HepG2 (cell line): Measurements from ENCODE around the gene KANTR. TPM values are rescaled to one million over a fixed set of nuclear protein-coding genes. Genes with fewer than 3 reads are reported as not detected.
A peak's percentile ranks its signal among the peaks of the same experiment; 100 is the strongest.

ENCODE experiments used
- ARID2 ChIP-seq: sonication (generic); formaldehyde crosslinking; IDR thresholded peaks from 2 replicates; pipeline ENCODE4 v1.8.1; 2022; ENCODE audit warnings: mild to moderate bottlenecking, missing genetic modification reagents, borderline replicate concordance
- ARNTL ChIP-seq: sonication (generic); formaldehyde crosslinking; IDR thresholded peaks from 2 replicates; pipeline ENCODE4 v1.4.0; 2020; ENCODE audit warnings: mild to moderate bottlenecking, missing genetic modification reagents
- DMAP1 ChIP-seq: IDR thresholded peaks from 2 replicates; pipeline ENCODE4 v1.6.1; 2016
- EHMT2 ChIP-seq: fragments of 200-600 bp; sonication (generic); IDR thresholded peaks from 2 replicates; pipeline ENCODE4 v1.7.0; 2017; ENCODE audit warnings: antibody characterized with exemption, low read depth, low read length, borderline replicate concordance
- GABPA ChIP-seq, 2 experiments: IDR thresholded peaks; 2 replicates each; pipeline ENCODE4 v1.6.1; 2011 to 2016; ENCODE audit warnings: low read depth in 2 of 2, low read length in 1 of 2, missing biosample characterization in 1 of 2, missing genetic modification characterization in 1 of 2
- GABPB1 ChIP-seq: IDR thresholded peaks from 2 replicates; pipeline ENCODE4 v1.6.1; 2016; ENCODE audit warnings: mild to moderate bottlenecking, missing genetic modification reagents, moderate library complexity, missing compliant biosample characterization
- KDM2A ChIP-seq: sonication (generic); formaldehyde crosslinking; IDR thresholded peaks from 2 replicates; pipeline ENCODE4 v1.4.0; 2020; ENCODE audit warnings: low read depth, missing genetic modification reagents, borderline replicate concordance
- MXI1 ChIP-seq: IDR thresholded peaks from 3 replicates; pipeline ENCODE4 v1.6.1; 2012; ENCODE audit warnings: low read depth, low read length, inconsistent platforms, borderline replicate concordance
- NR2C2 ChIP-seq: sonication (generic); formaldehyde crosslinking; IDR thresholded peaks from 2 replicates; pipeline ENCODE4 v1.4.0; 2020; ENCODE audit warnings: missing genetic modification reagents, mild to moderate bottlenecking, moderate library complexity, borderline replicate concordance
- RFX3 ChIP-seq: IDR thresholded peaks from 2 replicates; pipeline ENCODE4 v1.6.1; 2016; ENCODE audit warnings: missing biosample characterization, missing genetic modification reagents
- RNF2 ChIP-seq: fragments of 450-650 bp; conservative IDR thresholded peaks from 2 replicates; pipeline ENCODE4 v1.6.1; 2016; ENCODE audit warnings: low read depth
- TAF1 ChIP-seq: sonication (generic); formaldehyde crosslinking; IDR thresholded peaks from 2 replicates; pipeline ENCODE4 v1.4.0; 2020; ENCODE audit warnings: missing genetic modification reagents
- ZFX ChIP-seq: sonication (generic); formaldehyde crosslinking; IDR thresholded peaks from 2 replicates; pipeline ENCODE4 v1.4.0; 2020; ENCODE audit warnings: mild to moderate bottlenecking, low read depth, missing genetic modification reagents, moderate library complexity
- ZNF24 ChIP-seq: fragments of 450-650 bp; IDR thresholded peaks from 2 replicates; pipeline ENCODE4 v1.6.1; 2017; ENCODE audit warnings: antibody characterized with exemption, mild to moderate bottlenecking
- ZNF776 ChIP-seq: sonication (generic); formaldehyde crosslinking; IDR thresholded peaks from 2 replicates; pipeline ENCODE4 v1.4.0; 2020; ENCODE audit warnings: mild to moderate bottlenecking, missing genetic modification reagents
- ZNF777 ChIP-seq: sonication (generic); formaldehyde crosslinking; IDR thresholded peaks from 2 replicates; pipeline ENCODE4 v1.4.0; 2020; ENCODE audit warnings: missing genetic modification reagents
- polyA plus RNA-seq, 8 experiments: library from polyadenylated mRNA; depleted of rRNA in 3 of 8; stranded (reverse) in 7 of 8; unstranded in 1 of 8; fragments of >200 nt; fragmentation: Illumina TruSeq in 4 of 8; extraction: Trizol in 4 of 8; gene quantifications; 2 replicates each; pipeline versions ENCODE4 v1.2.1 to v1.2.3, GENCODE V29; 2011 to 2016; ENCODE audit warnings: low read depth in 4 of 8, missing spikeins in 1 of 8, mixed read lengths in 1 of 8; ENCODE audit not compliant: insufficient read depth in 1 of 8
- total RNA-seq, 5 experiments: library from RNA; depleted of rRNA; stranded (reverse); fragments of >200 nt; fragmentation: Illumina TruSeq; extraction: Trizol; gene quantifications; 2 replicates each; pipeline ENCODE4 v1.2.3, GENCODE V29; 2016; ENCODE audit warnings: low read depth in 1 of 5
- TF ChIP-seq, protein P1 (sequence below): sonication (generic); formaldehyde crosslinking; IDR thresholded peaks from 2 replicates; pipeline ENCODE4; 2020; ENCODE audit warnings: missing genetic modification reagents, mild to moderate bottlenecking, borderline replicate concordance
- TF ChIP-seq, protein P2 (sequence below): IDR thresholded peaks from 2 replicates; pipeline ENCODE4 v1.6.1; 2016; ENCODE audit warnings: mild to moderate bottlenecking
- TF ChIP-seq, protein P3 (sequence below): sonication (generic); formaldehyde crosslinking; IDR thresholded peaks from 2 replicates; pipeline ENCODE4 v1.9.0; 2022; ENCODE audit warnings: low read depth, missing genetic modification reagents
- TF ChIP-seq, protein P4 (sequence below), 2 experiments: sonication (generic) in 1 of 2; formaldehyde crosslinking in 1 of 2; IDR thresholded peaks; 2 replicates each; pipeline versions ENCODE4 v1.5.1 to v1.6.1; 2011 to 2020; ENCODE audit warnings: borderline replicate concordance in 1 of 2, low read depth in 1 of 2, low read length in 1 of 2, mild to moderate bottlenecking in 1 of 2, missing genetic modification reagents in 1 of 2, moderate library complexity in 1 of 2

Gene KANTR
- total and polyA plus RNA-seq, 2 of the 13 experiments (the other 11 are each of a cell fraction or from before 2014, with no cell fraction given), result 4.4 to 9.0 TPM

- TF ChIP-seq RFX3 (CRISPR knock-in tag) (no peak), ZNF777 (CRISPR knock-in tag) (peak; percentile 92), EHMT2 (no peak), ARID2 (peak; percentile 66; the same call in 1 of the 2 replicates), ZFX (CRISPR knock-in tag) (peak; percentile 91), KDM2A (CRISPR knock-in tag) (peak; percentile 55; the same call in 1 of the 2 replicates), GABPB1 (CRISPR knock-in tag) (peak; percentile 28; the same call in 1 of the 2 replicates), GABPA (IDR thresholded peaks at IDR 0.05; ENCODE audit: low read depth, low read length) (no peak), GABPA (CRISPR knock-in tag; IDR thresholded peaks at IDR 0.05; ENCODE audit: low read depth) (peak; percentile 39; the same call in 1 of the 2 replicates), ARNTL (CRISPR knock-in tag) (peak; percentile 46; the same call in 1 of the 2 replicates), TAF1 (CRISPR knock-in tag) (peak; percentile 43; the same call in 1 of the 2 replicates), NR2C2 (peak; percentile 29; the same call in 1 of the 2 replicates), MXI1 (peak; percentile 71; the same call in 1 of the 3 replicates), ZNF24 (no peak), RNF2 (0 out of 2 replicates have a peak, but pooled peaks have one; percentile 22), ZNF776 (CRISPR knock-in tag) (no peak), DMAP1 (peak; percentile 35; the same call in 1 of the 2 replicates)
- TF ChIP-seq, protein P1, sequence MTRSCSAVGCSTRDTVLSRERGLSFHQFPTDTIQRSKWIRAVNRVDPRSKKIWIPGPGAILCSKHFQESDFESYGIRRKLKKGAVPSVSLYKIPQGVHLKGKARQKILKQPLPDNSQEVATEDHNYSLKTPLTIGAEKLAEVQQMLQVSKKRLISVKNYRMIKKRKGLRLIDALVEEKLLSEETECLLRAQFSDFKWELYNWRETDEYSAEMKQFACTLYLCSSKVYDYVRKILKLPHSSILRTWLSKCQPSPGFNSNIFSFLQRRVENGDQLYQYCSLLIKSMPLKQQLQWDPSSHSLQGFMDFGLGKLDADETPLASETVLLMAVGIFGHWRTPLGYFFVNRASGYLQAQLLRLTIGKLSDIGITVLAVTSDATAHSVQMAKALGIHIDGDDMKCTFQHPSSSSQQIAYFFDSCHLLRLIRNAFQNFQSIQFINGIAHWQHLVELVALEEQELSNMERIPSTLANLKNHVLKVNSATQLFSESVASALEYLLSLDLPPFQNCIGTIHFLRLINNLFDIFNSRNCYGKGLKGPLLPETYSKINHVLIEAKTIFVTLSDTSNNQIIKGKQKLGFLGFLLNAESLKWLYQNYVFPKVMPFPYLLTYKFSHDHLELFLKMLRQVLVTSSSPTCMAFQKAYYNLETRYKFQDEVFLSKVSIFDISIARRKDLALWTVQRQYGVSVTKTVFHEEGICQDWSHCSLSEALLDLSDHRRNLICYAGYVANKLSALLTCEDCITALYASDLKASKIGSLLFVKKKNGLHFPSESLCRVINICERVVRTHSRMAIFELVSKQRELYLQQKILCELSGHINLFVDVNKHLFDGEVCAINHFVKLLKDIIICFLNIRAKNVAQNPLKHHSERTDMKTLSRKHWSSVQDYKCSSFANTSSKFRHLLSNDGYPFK, result peak; percentile 76; the same call in 1 of the 2 replicates
- TF ChIP-seq, protein P2, sequence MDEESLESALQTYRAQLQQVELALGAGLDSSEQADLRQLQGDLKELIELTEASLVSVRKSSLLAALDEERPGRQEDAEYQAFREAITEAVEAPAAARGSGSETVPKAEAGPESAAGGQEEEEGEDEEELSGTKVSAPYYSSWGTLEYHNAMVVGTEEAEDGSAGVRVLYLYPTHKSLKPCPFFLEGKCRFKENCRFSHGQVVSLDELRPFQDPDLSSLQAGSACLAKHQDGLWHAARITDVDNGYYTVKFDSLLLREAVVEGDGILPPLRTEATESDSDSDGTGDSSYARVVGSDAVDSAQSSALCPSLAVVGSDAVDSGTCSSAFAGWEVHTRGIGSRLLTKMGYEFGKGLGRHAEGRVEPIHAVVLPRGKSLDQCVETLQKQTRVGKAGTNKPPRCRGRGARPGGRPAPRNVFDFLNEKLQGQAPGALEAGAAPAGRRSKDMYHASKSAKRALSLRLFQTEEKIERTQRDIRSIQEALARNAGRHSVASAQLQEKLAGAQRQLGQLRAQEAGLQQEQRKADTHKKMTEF (CRISPR knock-in tag), result peak; percentile 23; the same call in 1 of the 2 replicates
- TF ChIP-seq, protein P3, sequence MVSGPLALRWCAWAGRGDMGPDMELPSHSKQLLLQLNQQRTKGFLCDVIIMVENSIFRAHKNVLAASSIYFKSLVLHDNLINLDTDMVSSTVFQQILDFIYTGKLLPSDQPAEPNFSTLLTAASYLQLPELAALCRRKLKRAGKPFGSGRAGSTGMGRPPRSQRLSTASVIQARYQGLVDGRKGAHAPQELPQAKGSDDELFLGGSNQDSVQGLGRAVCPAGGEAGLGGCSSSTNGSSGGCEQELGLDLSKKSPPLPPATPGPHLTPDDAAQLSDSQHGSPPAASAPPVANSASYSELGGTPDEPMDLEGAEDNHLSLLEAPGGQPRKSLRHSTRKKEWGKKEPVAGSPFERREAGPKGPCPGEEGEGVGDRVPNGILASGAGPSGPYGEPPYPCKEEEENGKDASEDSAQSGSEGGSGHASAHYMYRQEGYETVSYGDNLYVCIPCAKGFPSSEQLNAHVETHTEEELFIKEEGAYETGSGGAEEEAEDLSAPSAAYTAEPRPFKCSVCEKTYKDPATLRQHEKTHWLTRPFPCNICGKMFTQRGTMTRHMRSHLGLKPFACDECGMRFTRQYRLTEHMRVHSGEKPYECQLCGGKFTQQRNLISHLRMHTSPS (CRISPR knock-in tag), result no peak
- TF ChIP-seq, protein P4, sequence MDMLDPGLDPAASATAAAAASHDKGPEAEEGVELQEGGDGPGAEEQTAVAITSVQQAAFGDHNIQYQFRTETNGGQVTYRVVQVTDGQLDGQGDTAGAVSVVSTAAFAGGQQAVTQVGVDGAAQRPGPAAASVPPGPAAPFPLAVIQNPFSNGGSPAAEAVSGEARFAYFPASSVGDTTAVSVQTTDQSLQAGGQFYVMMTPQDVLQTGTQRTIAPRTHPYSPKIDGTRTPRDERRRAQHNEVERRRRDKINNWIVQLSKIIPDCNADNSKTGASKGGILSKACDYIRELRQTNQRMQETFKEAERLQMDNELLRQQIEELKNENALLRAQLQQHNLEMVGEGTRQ (IDR thresholded peaks at IDR 0.05; ENCODE audit: low read depth, low read length), result peak; percentile 53
- TF ChIP-seq, protein P4 (CRISPR knock-in tag; IDR thresholded peaks at IDR 0.05; ENCODE audit: borderline replicate concordance), result no peak
These were observed at the start of gene KANTR (continued) for GRCh38 chrX:53093748-53094581.
